ENCODE data around the gene FAM210B.
"Not testable (repeated sequence)": the region's sequence is repeated elsewhere in the genome, so short reads cannot be mapped to it uniquely, and the experiment has no call there.

The FAM210B gene

DNA sequence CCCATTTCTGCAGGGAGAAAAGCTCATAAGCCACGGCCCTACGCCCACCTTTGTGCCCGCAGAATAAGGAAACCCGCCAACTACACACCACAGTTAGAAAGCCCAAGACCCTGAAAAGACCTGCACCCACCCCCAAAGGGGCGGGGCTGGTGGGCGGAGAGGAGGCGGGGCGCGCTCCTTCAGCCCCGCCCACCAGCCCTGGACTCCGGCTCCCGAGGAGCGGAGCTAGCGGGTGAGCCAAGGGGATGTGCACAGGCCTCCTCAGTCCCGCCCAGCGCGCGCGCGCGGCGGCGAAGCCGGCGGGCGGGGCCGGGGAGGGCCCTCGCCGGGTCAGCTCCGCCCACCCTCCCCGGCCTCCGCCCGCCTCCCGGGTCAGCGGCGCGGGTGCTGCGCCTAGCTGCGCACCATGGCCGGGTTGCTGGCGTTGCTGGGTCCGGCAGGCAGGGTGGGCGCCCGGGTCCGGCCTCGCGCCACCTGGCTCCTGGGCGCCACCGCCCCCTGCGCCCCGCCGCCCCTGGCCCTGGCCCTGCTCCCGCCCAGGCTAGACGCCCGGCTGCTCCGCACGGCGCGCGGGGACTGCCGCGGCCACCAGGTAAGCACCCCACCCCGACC is at the start of gene FAM210B:
Gene FAM210B (plus strand): TSS at position 375 of the 612 bp plus-strand sequence. CDS start 32 bp downstream, at position 407.
- ATAC-seq: peak; percentile 99

DNA sequence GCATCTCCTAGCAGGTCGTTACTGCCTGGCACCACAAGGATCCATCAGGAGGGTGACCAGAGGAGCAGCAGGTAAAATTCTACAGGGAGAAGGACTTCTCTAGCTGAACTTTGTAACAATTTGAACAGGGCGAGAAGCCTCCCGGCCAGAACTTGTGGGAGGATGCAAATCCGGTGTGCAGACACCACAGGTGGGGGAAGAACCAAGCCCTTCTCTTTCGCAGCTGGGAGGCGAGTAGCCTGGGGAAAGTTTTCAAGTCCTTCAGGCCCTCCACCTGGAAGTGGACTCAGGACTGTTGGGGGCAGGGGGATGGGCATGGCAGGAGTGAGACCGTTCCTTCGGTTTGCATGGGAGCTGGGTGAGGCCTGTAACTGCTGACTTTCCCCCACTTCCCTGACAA is 42.7 kb upstream of the FAM210B start:
- no peak for ATAC-seq
- no peak for DNase-seq

More for the DNA sequence above, at the start of gene FAM210B:
- peak; percentile 88 for DNase-seq

- DNase-seq (no peak), ATAC-seq (no peak)
These were observed 42.3 kb upstream of the FAM210B start for GRCh38 chr20:56316483-56316882.

DNA sequence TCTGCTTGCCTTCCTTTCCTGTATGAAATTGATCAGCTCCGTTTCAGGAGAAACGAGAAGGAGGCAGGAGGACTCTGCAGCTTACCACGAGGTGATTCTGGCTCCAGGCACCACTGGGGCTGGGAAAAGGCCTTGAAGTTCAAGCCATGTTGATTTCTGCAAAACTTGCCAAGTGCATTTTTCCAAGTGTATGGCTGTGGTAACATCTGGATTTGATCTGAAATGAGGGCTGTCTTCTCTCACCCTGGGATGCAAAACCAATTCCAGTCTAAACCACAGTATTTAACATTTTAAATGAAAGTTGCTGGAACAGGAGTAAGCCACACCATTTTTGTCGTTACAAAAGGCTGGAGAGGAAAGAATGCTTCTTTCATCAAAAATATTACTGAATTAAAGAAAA is 36.1 kb upstream of the FAM210B start:
- ATAC-seq: no peak
- no peak for DNase-seq

DNA sequence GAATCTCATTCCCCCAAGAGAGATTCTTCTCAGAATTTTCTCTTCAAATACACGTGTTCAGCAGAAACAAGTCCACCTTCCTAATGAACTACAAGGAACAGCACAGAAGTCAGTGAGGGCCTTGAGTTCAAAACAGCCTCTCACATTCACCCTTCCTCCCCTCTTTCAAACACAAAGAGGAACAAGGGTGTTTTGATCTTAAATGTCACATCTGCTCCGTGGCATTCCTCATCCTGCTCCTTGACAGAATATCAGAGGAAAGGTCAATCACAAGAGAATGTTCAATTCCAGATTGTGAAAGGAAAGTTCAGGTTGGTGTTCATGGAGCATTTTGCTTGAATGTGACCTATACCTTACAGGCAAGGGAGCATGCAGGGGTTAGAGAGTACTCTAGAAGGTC is 35.6 kb upstream of the FAM210B start:
- ATAC-seq (no peak), DNase-seq (no peak)

- DNase-seq (no peak), ATAC-seq (no peak)
These were observed 35.1 kb upstream of the FAM210B start for GRCh38 chr20:56323656-56324055.

GRCh38 chr20:56324806-56325205 is 34.0 kb upstream of the FAM210B start:
- DNase-seq (no peak), ATAC-seq (no peak)

DNA sequence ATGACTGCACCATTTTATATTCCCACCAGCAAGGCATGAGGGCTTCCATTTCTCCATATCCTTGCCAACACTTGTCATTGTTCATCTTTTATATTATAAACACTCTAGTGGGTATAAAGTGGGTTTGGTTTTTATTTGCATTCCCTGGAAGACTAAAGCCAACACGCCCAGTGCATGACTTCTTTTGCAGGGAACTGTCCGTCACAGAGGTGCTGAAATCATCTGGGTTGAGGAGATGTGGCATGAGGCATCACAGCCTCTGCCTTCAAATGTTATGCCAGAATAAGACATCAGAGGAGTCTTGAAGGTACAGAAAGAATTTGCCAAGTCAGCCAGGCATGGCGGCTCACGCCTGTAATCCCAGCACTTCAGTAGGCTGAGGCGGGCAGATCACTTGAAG is 29.9 kb upstream of the FAM210B start:
- ATAC-seq (no peak), DNase-seq (peak; percentile 5)

GRCh38 chr20:56336709-56337108 is 22.1 kb upstream of the FAM210B start:
- not testable (repeated sequence) for DNase-seq, ATAC-seq

GRCh38 chr20:56342783-56343182 is 16.0 kb upstream of the FAM210B start:
- no peak for DNase-seq
- ATAC-seq: no peak

- ATAC-seq: peak; percentile 77
- DNase-seq: peak; percentile 62
These were observed 14.9 kb upstream of the FAM210B start for GRCh38 chr20:56343861-56344381.

DNA sequence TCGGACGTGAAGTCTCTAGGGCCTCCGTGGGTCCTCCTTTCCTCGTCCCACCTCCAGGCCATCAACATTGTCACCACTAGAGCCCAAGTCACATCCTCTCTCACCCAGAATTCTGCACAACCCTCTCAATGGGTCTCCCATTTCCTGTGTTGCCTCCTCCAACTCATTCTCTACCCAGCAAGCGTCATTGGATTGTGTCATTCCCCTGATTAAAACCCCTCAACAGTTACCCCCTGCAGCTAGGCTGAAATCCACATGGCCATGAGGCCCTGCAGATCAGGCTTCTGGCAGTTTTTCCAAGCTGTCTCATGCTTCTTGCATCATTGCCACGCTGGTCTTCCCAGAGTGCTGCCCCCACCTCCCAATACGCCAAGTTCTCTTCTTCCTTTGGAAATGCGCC is 12.9 kb upstream of the FAM210B start:
- no peak for ATAC-seq
- no peak for DNase-seq

GRCh38 chr20:56347628-56348304 is 11.0 kb upstream of the FAM210B start:
- ATAC-seq: no peak
- DNase-seq: no peak

DNA sequence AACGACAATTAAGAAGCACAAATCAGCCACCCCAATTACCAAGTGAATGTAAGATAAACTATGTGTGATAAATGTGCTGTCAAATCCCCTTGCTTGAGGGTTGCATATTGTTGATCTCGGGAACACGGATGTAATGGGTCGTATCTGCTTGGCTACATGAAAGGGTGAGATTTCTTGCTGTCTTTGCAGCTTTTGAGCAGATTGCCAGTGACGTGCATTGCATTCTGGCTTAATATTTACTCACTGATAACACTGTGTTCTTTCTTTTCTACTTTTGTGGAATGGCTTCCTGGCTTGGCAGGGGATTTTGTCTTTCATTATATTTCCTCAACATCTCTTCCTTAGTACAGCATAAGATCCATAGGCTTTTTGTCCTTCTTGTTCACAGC is 10.5 kb upstream of the FAM210B start:
- DNase-seq: no peak

DNA sequence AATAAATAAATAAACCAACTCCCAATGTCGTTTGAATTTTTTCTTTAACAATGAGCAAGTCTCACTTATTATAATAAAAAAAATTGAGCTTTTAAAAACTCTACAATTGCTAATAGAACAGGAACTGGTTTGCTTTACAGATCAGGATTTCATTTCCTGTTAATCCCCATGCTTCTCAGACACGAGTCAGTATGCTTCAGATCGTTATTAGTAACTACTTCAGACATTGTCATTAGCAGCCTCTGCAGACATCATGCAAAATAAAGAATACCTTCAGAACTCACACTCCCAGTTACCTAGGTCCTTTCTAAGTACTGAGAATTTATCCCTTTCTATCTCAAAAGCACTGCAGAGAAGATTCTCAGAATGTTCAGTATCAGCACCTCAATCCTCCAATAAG is 10.0 kb upstream of the FAM210B start:
- DNase-seq (no peak), ATAC-seq (no peak)

More for the DNA sequence above, 10.5 kb upstream of the FAM210B start:
- ATAC-seq: no peak

- DNase-seq: no peak
- ATAC-seq: no peak
These were observed 7.9 kb upstream of the FAM210B start for GRCh38 chr20:56350842-56351241.

GRCh38 chr20:56352345-56353055 is 6.3 kb upstream of the FAM210B start:
- no peak for ATAC-seq

GRCh38 chr20:56353356-56353755 is 5.4 kb upstream of the FAM210B start:
- ATAC-seq (no peak), DNase-seq (no peak)

More at GRCh38 chr20:56352345-56353055, 6.3 kb upstream of the FAM210B start:
- no peak for DNase-seq

GRCh38 chr20:56358070-56358469 is 704 bp upstream of the FAM210B start:
- no peak for ATAC-seq
- DNase-seq: no peak

GRCh38 chr20:56359212-56360132 is 698 bp downstream of the FAM210B start:
- ATAC-seq: no peak
- DNase-seq: peak; percentile 21

- no peak for DNase-seq
- no peak for ATAC-seq
These were observed 1.5 kb downstream of the FAM210B start for GRCh38 chr20:56360133-56360907.

Measured in stimulated activated naive CD8-positive, alpha-beta T cell treated with anti-CD3 and anti-CD28 coated beads, Interleukin-15, Interleukin-2, amounts not matched to agents 100 U/mL and 50 U/mL, for 24 hours (primary cell).